Stimulated activated CD4-positive, alpha-beta T cell treated with anti-CD3 and anti-CD28 coated beads, Interleukin-1b, Interleukin-23, amount 100 ng/mL, for 1 hour (primary cell): ENCODE data around the gene PSMA6.
"Not testable (repeated sequence)": the region's sequence is repeated elsewhere in the genome, so short reads cannot be mapped to it uniquely, and the experiment has no call there.

Experiments used
- DNase-seq, 2 donors: peaks; one replicate each; pipeline ENCODE4 v3.0.0-alpha.2; 2020; ENCODE audit warnings: low read depth in 2 of 2

Gene PSMA6

GRCh38 chr14:35285168-35286002 is 6.8 kb upstream of the PSMA6 start:
- DNase-seq: no peak

- no peak for DNase-seq
Measured at GRCh38 chr14:35286003-35286600, 6.1 kb upstream of the PSMA6 start.

- no peak for DNase-seq
Measured at GRCh38 chr14:35286707-35287106, 5.5 kb upstream of the PSMA6 start.

- peak in 1 of 2 donors; percentile 30 for DNase-seq
Measured at GRCh38 chr14:35287431-35288013, 4.7 kb upstream of the PSMA6 start.

- DNase-seq: no peak
Measured at GRCh38 chr14:35289623-35290022, 2.6 kb upstream of the PSMA6 start.

GRCh38 chr14:35292770-35293561 is 784 bp downstream of the PSMA6 start:
- no peak for DNase-seq

- no peak for DNase-seq
Measured at GRCh38 chr14:35295845-35296161, 3.6 kb downstream of the PSMA6 start.

- no peak for DNase-seq
Measured at GRCh38 chr14:35296545-35296944, 4.4 kb downstream of the PSMA6 start.

- no peak for DNase-seq
Measured at GRCh38 chr14:35297706-35298105, 5.5 kb downstream of the PSMA6 start.

- DNase-seq: no peak
Measured at GRCh38 chr14:35298351-35298750, 6.2 kb downstream of the PSMA6 start.

- no peak for DNase-seq
Measured at GRCh38 chr14:35299708-35300107, 7.5 kb downstream of the PSMA6 start.

- DNase-seq: no peak
Measured at GRCh38 chr14:35300228-35300627, 8.0 kb downstream of the PSMA6 start.

GRCh38 chr14:35301334-35301733 is 9.2 kb downstream of the PSMA6 start:
- not testable (repeated sequence) for DNase-seq

- DNase-seq: no peak
Measured at GRCh38 chr14:35301735-35302528, 9.8 kb downstream of the PSMA6 start.

GRCh38 chr14:35303149-35303935 is 11.2 kb downstream of the PSMA6 start:
- DNase-seq: no peak

GRCh38 chr14:35304812-35305462 is 12.8 kb downstream of the PSMA6 start:
- no peak for DNase-seq

GRCh38 chr14:35305633-35306032 is 13.5 kb downstream of the PSMA6 start:
- DNase-seq: no peak

GRCh38 chr14:35306114-35306513 is 13.9 kb downstream of the PSMA6 start:
- DNase-seq: no peak

GRCh38 chr14:35317820-35318219 is 25.6 kb downstream of the PSMA6 start:
- no peak for DNase-seq

GRCh38 chr14:35319509-35319908 is 27.3 kb downstream of the PSMA6 start:
- DNase-seq: no peak
